ENCODE data around the gene TRAF6.

Gene TRAF6

DNA sequence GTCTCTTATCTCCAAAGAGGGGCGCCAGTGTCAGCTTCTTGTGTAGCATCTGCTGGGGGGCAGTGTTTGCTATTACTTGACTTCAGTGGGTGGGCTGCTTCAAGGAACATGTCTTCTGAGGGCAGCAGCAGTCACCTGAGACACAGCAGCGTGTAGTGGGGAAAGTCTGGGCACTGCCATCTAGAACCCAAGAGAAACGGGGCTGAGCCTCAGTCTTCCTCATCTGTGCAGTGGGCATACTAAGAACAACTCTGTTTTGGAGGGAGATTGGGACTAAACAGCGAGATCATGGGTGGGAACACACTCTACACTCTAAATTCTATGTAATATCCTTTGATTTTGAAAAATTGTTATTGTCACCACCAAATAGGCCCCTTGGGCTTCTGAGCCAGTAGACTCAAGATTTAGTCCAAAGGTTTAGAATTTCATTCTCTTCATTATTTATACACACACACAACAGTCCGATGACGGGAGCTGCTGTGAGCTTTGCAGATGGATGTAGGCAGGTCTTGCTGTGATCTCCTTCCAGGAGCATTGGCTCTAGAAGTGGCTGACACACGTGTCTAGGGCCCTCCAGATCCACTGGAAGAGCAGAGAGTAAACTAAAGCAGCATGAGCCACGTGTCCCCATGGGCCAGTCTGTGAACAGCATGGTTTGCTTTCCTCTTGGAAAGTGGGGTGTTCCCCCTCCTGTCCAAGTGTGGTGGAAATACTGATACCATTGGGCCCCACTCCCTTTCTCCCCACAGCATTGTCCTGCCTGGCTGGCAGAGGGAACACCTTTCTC lies 51.8 kb downstream of the TRAF6 start:
- H3K27ac ChIP-seq (ENCODE audit: low read length): no peak overlapping the region
- no peak overlapping the region for H3K9ac ChIP-seq (ENCODE audit: low read length in 2 of 2)
- H3K4me1 ChIP-seq (ENCODE audit: control insufficient read depth, insufficient read depth, low read length): peaks cover 17% of the 10 kb centered on the region
- no peaks in the 10 kb centered on the region for H3K36me3 ChIP-seq (ENCODE audit: control insufficient read depth in 2 of 2, insufficient read depth in 2 of 2, low read length in 2 of 2)
- no peaks in the 10 kb centered on the region for H3K9me3 ChIP-seq (ENCODE audit: control insufficient read depth in 2 of 2, low read length in 2 of 2)
- H3K27me3 ChIP-seq (ENCODE audit: control insufficient read depth in 1 of 2, insufficient read depth in 2 of 2, low read length in 2 of 2): no peaks in the 10 kb centered on the region
- no peak overlapping the region for H3K4me3 ChIP-seq (ENCODE audit: low read length in 2 of 2)

- Histone ChIP-seq H3K27me3 (ENCODE audit: control insufficient read depth in 1 of 2, insufficient read depth in 2 of 2, low read length in 2 of 2) (no peaks in the 10 kb centered on the region), H3K9ac (ENCODE audit: low read length in 2 of 2) (no peak overlapping the region), H3K36me3 (ENCODE audit: control insufficient read depth in 2 of 2, insufficient read depth in 2 of 2, low read length in 2 of 2) (no peaks in the 10 kb centered on the region), H3K27ac (ENCODE audit: low read length) (peak overlapping the region; percentile 49), H3K4me3 (ENCODE audit: low read length in 2 of 2) (no peak overlapping the region), H3K9me3 (ENCODE audit: control insufficient read depth in 2 of 2, low read length in 2 of 2) (no peaks in the 10 kb centered on the region), H3K4me1 (ENCODE audit: control insufficient read depth, insufficient read depth, low read length) (peaks cover 19% of the 10 kb centered on the region)
These were observed 53.9 kb downstream of the TRAF6 start for GRCh38 chr11:36456156-36456555.

GRCh38 chr11:36455658-36456111 lies 54.4 kb downstream of the TRAF6 start:
- Histone ChIP-seq H3K9ac (ENCODE audit: low read length in 2 of 2) (no peak overlapping the region), H3K27ac (ENCODE audit: low read length) (peak overlapping the region; percentile 49)

DNA sequence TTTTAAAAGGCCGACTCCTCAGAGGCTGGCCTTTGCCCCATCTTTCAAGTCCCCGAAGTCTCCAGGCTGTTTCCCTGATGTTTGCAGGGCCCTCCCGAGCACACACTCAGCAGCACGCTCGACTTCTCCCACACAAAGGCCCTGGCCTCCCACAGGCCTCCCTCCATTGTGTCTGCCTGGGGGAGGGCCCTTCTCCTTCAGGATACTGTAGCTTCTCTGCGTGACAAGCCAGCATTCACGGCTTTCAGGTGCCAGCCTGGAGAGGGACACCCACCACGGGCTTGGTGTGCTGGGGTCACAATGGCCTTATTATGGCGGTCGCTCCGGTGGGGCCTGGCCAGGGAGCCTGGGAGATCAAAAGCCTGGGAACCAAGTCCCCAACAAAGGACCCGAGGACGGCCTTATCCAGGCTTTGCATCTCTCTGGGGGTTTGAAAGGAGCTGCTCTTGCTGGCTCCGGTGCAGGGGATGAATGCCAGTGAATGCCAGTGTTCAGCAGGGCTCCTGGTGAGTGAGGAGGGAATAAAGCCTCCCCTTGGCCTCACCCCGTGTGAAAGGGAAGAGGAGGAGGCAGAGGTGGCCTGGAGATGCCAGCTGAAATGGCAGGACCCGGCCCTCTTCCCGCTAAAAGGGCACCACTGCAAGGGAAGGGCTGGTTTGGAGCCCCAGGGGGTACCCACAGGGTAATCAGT lies 55.0 kb downstream of the TRAF6 start:
- Histone ChIP-seq H3K4me3 (ENCODE audit: low read length in 2 of 2) (no peak overlapping the region), H3K4me1 (ENCODE audit: control insufficient read depth, insufficient read depth, low read length) (peaks cover 27% of the 10 kb centered on the region), H3K27me3 (ENCODE audit: control insufficient read depth in 1 of 2, insufficient read depth in 2 of 2, low read length in 2 of 2) (no peaks in the 10 kb centered on the region), H3K9ac (ENCODE audit: low read length in 2 of 2) (no peak overlapping the region), H3K27ac (ENCODE audit: low read length) (peak overlapping the region; percentile 37), H3K36me3 (ENCODE audit: control insufficient read depth in 2 of 2, insufficient read depth in 2 of 2, low read length in 2 of 2) (no peaks in the 10 kb centered on the region), H3K9me3 (ENCODE audit: control insufficient read depth in 2 of 2, low read length in 2 of 2) (no peaks in the 10 kb centered on the region)

More at GRCh38 chr11:36455658-36456111, 54.4 kb downstream of the TRAF6 start:
- H3K4me3 ChIP-seq (ENCODE audit: low read length in 2 of 2): no peak overlapping the region
- no peaks in the 10 kb centered on the region for H3K9me3 ChIP-seq (ENCODE audit: control insufficient read depth in 2 of 2, low read length in 2 of 2)
- H3K36me3 ChIP-seq (ENCODE audit: control insufficient read depth in 2 of 2, insufficient read depth in 2 of 2, low read length in 2 of 2): no peaks in the 10 kb centered on the region
- no peaks in the 10 kb centered on the region for H3K27me3 ChIP-seq (ENCODE audit: control insufficient read depth in 1 of 2, insufficient read depth in 2 of 2, low read length in 2 of 2)
- H3K4me1 ChIP-seq (ENCODE audit: control insufficient read depth, insufficient read depth, low read length): peaks cover 21% of the 10 kb centered on the region

GRCh38 chr11:36454551-36454940 lies 55.5 kb downstream of the TRAF6 start:
- H3K4me3 ChIP-seq (ENCODE audit: low read length in 2 of 2): no peak overlapping the region
- no peak overlapping the region for H3K27ac ChIP-seq (ENCODE audit: low read length)
- peaks cover 32% of the 10 kb centered on the region for H3K4me1 ChIP-seq (ENCODE audit: control insufficient read depth, insufficient read depth, low read length)
- H3K9me3 ChIP-seq (ENCODE audit: control insufficient read depth in 2 of 2, low read length in 2 of 2): no peaks in the 10 kb centered on the region
- H3K27me3 ChIP-seq (ENCODE audit: control insufficient read depth in 1 of 2, insufficient read depth in 2 of 2, low read length in 2 of 2): no peaks in the 10 kb centered on the region
- no peak overlapping the region for H3K9ac ChIP-seq (ENCODE audit: low read length in 2 of 2)
- no peaks in the 10 kb centered on the region for H3K36me3 ChIP-seq (ENCODE audit: control insufficient read depth in 2 of 2, insufficient read depth in 2 of 2, low read length in 2 of 2)

DNA sequence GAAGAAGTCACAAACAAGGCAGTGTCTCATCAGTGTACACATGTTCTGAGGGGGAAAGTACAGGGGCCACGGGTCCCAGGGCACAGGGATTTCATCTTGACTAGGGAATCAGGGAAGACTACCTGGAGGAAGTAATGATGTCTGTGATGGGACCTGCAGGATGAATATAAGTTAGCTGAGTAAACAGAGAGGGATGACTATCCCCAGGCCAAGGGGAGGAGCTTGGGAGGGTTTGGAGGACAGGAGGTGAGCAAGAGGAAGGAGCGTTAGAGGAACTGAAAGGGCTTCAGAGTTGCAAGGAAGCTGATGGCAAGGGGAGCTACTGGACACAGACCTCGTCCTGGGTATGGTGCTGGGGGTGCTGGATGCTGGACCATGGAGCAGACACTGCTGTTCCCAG lies 56.4 kb downstream of the TRAF6 start:
- H3K9me3 ChIP-seq (ENCODE audit: control insufficient read depth in 2 of 2, low read length in 2 of 2): no peaks in the 10 kb centered on the region
- no peaks in the 10 kb centered on the region for H3K27me3 ChIP-seq (ENCODE audit: control insufficient read depth in 1 of 2, insufficient read depth in 2 of 2, low read length in 2 of 2)
- peaks cover 32% of the 10 kb centered on the region for H3K4me1 ChIP-seq (ENCODE audit: control insufficient read depth, insufficient read depth, low read length)
- H3K36me3 ChIP-seq (ENCODE audit: control insufficient read depth in 2 of 2, insufficient read depth in 2 of 2, low read length in 2 of 2): no peaks in the 10 kb centered on the region
- H3K9ac ChIP-seq (ENCODE audit: low read length in 2 of 2): no peak overlapping the region
- H3K27ac ChIP-seq (ENCODE audit: low read length): no peak overlapping the region
- no peak overlapping the region for H3K4me3 ChIP-seq (ENCODE audit: low read length in 2 of 2)

DNA sequence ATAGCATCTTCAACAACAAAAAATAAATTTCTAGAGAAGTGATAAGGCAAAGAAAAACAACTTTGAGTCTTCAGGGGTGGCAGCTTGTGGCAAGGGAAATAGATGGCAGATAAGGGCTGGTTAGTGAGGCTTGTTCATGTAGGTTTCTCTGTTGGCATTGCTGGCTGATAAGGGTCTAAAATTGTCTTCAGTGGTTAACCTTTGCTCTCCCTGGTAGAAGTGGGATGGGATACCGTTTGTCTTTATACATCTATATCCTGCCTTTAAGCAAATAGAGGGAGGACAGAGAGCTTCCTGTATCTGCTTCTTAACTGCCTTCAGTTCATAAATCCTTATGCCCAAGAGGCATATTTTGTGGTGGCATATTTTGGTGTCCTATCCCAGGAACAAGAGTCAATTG lies 57.1 kb downstream of the TRAF6 start:
- H3K27ac ChIP-seq (ENCODE audit: low read length): no peak overlapping the region
- H3K4me3 ChIP-seq (ENCODE audit: low read length in 2 of 2): no peak overlapping the region
- H3K9me3 ChIP-seq (ENCODE audit: control insufficient read depth in 2 of 2, low read length in 2 of 2): no peaks in the 10 kb centered on the region
- H3K4me1 ChIP-seq (ENCODE audit: control insufficient read depth, insufficient read depth, low read length): peaks cover 32% of the 10 kb centered on the region
- H3K9ac ChIP-seq (ENCODE audit: low read length in 2 of 2): no peak overlapping the region
- H3K36me3 ChIP-seq (ENCODE audit: control insufficient read depth in 2 of 2, insufficient read depth in 2 of 2, low read length in 2 of 2): no peaks in the 10 kb centered on the region
- no peaks in the 10 kb centered on the region for H3K27me3 ChIP-seq (ENCODE audit: control insufficient read depth in 1 of 2, insufficient read depth in 2 of 2, low read length in 2 of 2)

DNA sequence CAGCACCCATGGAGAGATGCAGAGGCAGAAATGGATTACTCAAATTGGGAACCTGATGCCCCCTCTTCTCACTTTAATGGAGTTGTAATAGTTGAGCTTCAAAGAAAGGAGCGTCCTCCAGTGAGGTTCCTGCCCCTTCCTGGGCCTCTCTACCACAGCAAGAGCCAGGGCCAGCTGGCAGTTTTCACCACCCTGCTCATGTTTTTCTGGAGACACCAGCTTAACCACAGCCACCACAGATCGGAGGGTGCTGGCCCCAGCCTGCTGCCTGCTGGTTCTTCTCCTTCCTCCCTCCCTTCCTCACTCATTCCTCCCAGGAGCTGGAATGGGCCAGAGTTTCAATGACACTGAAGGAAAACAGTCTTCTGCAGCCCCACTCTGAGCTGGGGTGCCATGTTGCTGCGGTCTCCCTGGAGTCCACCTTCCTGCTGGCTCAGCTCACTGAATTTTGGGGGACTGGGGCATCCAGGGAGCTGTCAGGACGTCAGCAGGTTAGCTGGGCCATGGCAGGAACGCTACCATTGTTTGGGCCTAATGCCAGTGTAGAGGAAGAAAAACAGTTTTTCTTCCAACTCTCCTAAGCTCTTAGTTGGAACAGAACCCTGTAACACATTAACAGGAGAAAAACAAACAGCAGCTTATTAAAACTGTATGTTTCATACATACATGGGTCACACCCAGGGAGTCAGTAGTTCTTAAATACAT lies 57.7 kb downstream of the TRAF6 start:
- no peak overlapping the region for H3K27ac ChIP-seq (ENCODE audit: low read length)
- H3K9me3 ChIP-seq (ENCODE audit: control insufficient read depth in 2 of 2, low read length in 2 of 2): no peaks in the 10 kb centered on the region
- no peak overlapping the region for H3K9ac ChIP-seq (ENCODE audit: low read length in 2 of 2)
- no peak overlapping the region for H3K4me3 ChIP-seq (ENCODE audit: low read length in 2 of 2)
- H3K27me3 ChIP-seq (ENCODE audit: control insufficient read depth in 1 of 2, insufficient read depth in 2 of 2, low read length in 2 of 2): no peaks in the 10 kb centered on the region
- peaks cover 32% of the 10 kb centered on the region for H3K4me1 ChIP-seq (ENCODE audit: control insufficient read depth, insufficient read depth, low read length)
- H3K36me3 ChIP-seq (ENCODE audit: control insufficient read depth in 2 of 2, insufficient read depth in 2 of 2, low read length in 2 of 2): no peaks in the 10 kb centered on the region

GRCh38 chr11:36451681-36452080 lies 58.4 kb downstream of the TRAF6 start:
- H3K27me3 ChIP-seq (ENCODE audit: control insufficient read depth in 1 of 2, insufficient read depth in 2 of 2, low read length in 2 of 2): no peaks in the 10 kb centered on the region
- H3K4me1 ChIP-seq (ENCODE audit: control insufficient read depth, insufficient read depth, low read length): peaks cover 30% of the 10 kb centered on the region
- H3K36me3 ChIP-seq (ENCODE audit: control insufficient read depth in 2 of 2, insufficient read depth in 2 of 2, low read length in 2 of 2): no peaks in the 10 kb centered on the region
- no peak overlapping the region for H3K4me3 ChIP-seq (ENCODE audit: low read length in 2 of 2)
- H3K27ac ChIP-seq (ENCODE audit: low read length): no peak overlapping the region
- no peaks in the 10 kb centered on the region for H3K9me3 ChIP-seq (ENCODE audit: control insufficient read depth in 2 of 2, low read length in 2 of 2)
- no peak overlapping the region for H3K9ac ChIP-seq (ENCODE audit: low read length in 2 of 2)

DNA sequence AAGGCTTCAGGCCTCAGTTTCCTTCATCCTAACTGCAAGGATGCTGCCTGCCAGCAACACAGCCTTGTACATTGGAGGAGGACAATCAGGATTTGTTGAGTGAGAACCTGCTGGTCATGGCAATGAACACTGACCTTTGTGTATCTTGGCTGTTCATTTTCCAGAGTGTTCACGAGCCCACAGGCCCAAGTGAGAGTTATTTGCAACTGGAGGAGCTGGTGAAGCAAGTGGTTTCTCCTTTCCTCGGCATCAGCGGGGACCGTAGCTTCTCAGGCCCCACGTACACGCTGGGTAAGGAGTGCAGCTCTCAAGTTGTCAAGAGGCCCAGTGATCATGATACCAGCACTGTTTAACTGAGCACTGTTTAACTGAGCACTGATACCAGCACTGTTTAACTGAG lies 59.0 kb downstream of the TRAF6 start:
- Histone ChIP-seq H3K4me1 (ENCODE audit: control insufficient read depth, insufficient read depth, low read length) (peaks cover 24% of the 10 kb centered on the region), H3K36me3 (ENCODE audit: control insufficient read depth in 2 of 2, insufficient read depth in 2 of 2, low read length in 2 of 2) (no peaks in the 10 kb centered on the region), H3K4me3 (ENCODE audit: low read length in 2 of 2) (peak overlapping the region in 1 of 2 donors; percentile 29), H3K9me3 (ENCODE audit: control insufficient read depth in 2 of 2, low read length in 2 of 2) (no peaks in the 10 kb centered on the region), H3K27me3 (ENCODE audit: control insufficient read depth in 1 of 2, insufficient read depth in 2 of 2, low read length in 2 of 2) (no peaks in the 10 kb centered on the region), H3K27ac (ENCODE audit: low read length) (no peak overlapping the region), H3K9ac (ENCODE audit: low read length in 2 of 2) (no peak overlapping the region)

Data from stomach smooth muscle (tissue), 2 donors.